Measurements from ENCODE around the gene PTPRD. TPM values are rescaled to one million over a fixed set of nuclear protein-coding genes. Genes with fewer than 3 reads are reported as not detected.

PTPRD gene
- total and polyA plus RNA-seq, 2 experiments from 2014 or later: 11.5 to 58.0 TPM

DNA sequence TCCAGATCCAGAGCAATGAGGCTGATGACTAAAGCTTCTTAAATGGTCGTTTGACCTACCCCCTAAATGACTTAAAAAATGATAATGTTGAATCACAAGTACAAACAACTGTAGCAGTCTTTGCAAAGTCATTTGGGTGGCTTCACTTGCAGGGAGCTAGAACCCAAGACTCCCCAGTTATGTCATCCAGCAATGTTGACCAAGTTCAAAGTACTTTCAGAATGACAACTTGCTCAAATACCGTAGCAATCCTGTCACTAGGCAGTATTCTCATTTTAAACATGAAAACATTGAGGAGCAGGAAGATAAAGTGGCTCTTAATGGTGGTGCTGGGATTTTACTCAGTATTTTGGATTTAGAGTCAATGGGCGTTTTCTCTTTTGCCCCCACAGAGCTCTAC lies 1596.2 kb downstream of the PTPRD start:
- Histone ChIP-seq H3K79me2 (replicated peaks; ENCODE audit: insufficient read depth) (no peaks in the 10 kb centered on the region), H3K27ac (ENCODE audit: low read depth) (no peak overlapping the region), H2AFZ (no peak overlapping the region), H3K4me2 (no peak overlapping the region), H3K4me1 (ENCODE audit: insufficient read depth) (no peaks in the 10 kb centered on the region), H3K4me3 (no peak overlapping the region), H3F3A (replicated peaks; ENCODE audit: low read depth) (no peaks in the 10 kb centered on the region), H3K9me2 (ENCODE audit: insufficient read depth) (no peaks in the 10 kb centered on the region), H3K27me3 (ENCODE audit: insufficient read depth) (no peaks in the 10 kb centered on the region), H4K20me1 (replicated peaks; ENCODE audit: insufficient read depth) (no peaks in the 10 kb centered on the region), H3K36me3 (ENCODE audit: insufficient read depth) (no peaks in the 10 kb centered on the region)
- no peaks in the 10 kb centered on the region for H3K27me3 Mint-ChIP-seq (ENCODE audit: insufficient read depth, low read depth, poor library complexity)
- TF ChIP-seq JUNB (IDR thresholded peaks at IDR 0.05; ENCODE audit: unreplicated experiment) (no peak), EZH2 (IDR thresholded peaks at IDR 0.05; ENCODE audit: low read depth, unreplicated experiment) (no peak)
- TF ChIP-seq, protein P1, sequence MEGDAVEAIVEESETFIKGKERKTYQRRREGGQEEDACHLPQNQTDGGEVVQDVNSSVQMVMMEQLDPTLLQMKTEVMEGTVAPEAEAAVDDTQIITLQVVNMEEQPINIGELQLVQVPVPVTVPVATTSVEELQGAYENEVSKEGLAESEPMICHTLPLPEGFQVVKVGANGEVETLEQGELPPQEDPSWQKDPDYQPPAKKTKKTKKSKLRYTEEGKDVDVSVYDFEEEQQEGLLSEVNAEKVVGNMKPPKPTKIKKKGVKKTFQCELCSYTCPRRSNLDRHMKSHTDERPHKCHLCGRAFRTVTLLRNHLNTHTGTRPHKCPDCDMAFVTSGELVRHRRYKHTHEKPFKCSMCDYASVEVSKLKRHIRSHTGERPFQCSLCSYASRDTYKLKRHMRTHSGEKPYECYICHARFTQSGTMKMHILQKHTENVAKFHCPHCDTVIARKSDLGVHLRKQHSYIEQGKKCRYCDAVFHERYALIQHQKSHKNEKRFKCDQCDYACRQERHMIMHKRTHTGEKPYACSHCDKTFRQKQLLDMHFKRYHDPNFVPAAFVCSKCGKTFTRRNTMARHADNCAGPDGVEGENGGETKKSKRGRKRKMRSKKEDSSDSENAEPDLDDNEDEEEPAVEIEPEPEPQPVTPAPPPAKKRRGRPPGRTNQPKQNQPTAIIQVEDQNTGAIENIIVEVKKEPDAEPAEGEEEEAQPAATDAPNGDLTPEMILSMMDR (conservative IDR thresholded peaks at IDR 0.05; ENCODE audit: low read depth in 2 of 2): no peak
- H3K36me3 Mint-ChIP-seq (ENCODE audit: low read depth): no peaks in the 10 kb centered on the region
- H3K4me3 Mint-ChIP-seq: no peak overlapping the region
- ATAC-seq (no peak), DNase-seq (ENCODE audit: low spot score) (no peak)
- no peak overlapping the region for H3K27ac Mint-ChIP-seq
- H3K4me1 Mint-ChIP-seq: peaks cover 3% of the 10 kb centered on the region; the same call in 1 of the 3 replicates
- H3K9me3 Mint-ChIP-seq: no peaks in the 10 kb centered on the region

DNA sequence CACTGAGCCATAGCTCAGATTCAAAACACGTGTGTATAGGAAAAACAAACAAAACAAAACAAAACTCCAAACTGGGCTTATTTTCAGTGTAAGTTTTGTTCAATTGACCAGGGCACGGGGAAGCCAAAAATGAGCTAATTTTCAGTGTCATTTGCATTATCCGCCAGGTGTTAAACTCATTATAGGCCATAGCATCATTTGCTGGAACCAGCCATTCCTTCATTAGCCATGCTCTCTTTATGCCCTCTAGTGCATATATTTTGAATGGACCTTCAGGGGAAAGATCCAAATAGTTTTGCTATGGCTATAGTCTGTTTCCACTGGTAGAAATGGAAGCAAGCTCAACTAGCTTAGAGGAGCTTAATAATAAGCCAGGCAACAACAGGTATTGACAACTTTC lies 1608.0 kb downstream of the PTPRD start:
- peak; percentile 50 for DNase-seq (ENCODE audit: low spot score)

More for the DNA sequence above, 1608.0 kb downstream of the PTPRD start:
- H3K27ac ChIP-seq (ENCODE audit: low read depth): no peak overlapping the region
- Mint-ChIP-seq H3K36me3 (ENCODE audit: low read depth) (no peaks in the 10 kb centered on the region), H3K27me3 (ENCODE audit: insufficient read depth, low read depth, poor library complexity) (peaks cover 2% of the 10 kb centered on the region), H3K4me3 (no peak overlapping the region), H3K27ac (no peak overlapping the region), H3K4me1 (no peaks in the 10 kb centered on the region), H3K9me3 (no peaks in the 10 kb centered on the region)
- H3K4me1 ChIP-seq (ENCODE audit: insufficient read depth): no peaks in the 10 kb centered on the region
- H3F3A ChIP-seq (replicated peaks; ENCODE audit: low read depth): no peaks in the 10 kb centered on the region
- no peak overlapping the region for H3K4me2 ChIP-seq
- ATAC-seq: no peak
- H3K4me3 ChIP-seq: no peak overlapping the region
- TF ChIP-seq, protein P1 (conservative IDR thresholded peaks at IDR 0.05; ENCODE audit: low read depth in 2 of 2): peak; percentile 33 to 53; a peak in 2 of 4 replicates
- no peak for TF ChIP-seq ZNF114 (CRISPR knock-in tag; IDR thresholded peaks at IDR 0.05)
- no peaks in the 10 kb centered on the region for H3K79me2 ChIP-seq (replicated peaks; ENCODE audit: insufficient read depth)
- H3K27me3 ChIP-seq (ENCODE audit: insufficient read depth): no peaks in the 10 kb centered on the region
- no peaks in the 10 kb centered on the region for H4K20me1 ChIP-seq (replicated peaks; ENCODE audit: insufficient read depth)
- no peak overlapping the region for H2AFZ ChIP-seq
- no peaks in the 10 kb centered on the region for H3K9me2 ChIP-seq (ENCODE audit: insufficient read depth)
- H3K36me3 ChIP-seq (ENCODE audit: insufficient read depth): no peaks in the 10 kb centered on the region
